Measurements from ENCODE around the gene ID4. TPM values are rescaled to one million over a fixed set of nuclear protein-coding genes. Genes with fewer than 3 reads are reported as not detected.
A peak's percentile ranks its signal among the peaks of the same experiment; 100 is the strongest.

The ID4 gene
- total and polyA plus RNA-seq, 2 of the 8 experiments (the other 6 are each of a cell fraction or from before 2014, with no cell fraction given): 2.0 to 8.3 TPM

- TF ChIP-seq YY1 (IDR thresholded peaks at IDR 0.05; ENCODE audit: low read depth, low read length) (0 out of 2 replicates have a peak, but pooled peaks have one; percentile 26), EGR1 (IDR thresholded peaks at IDR 0.05; ENCODE audit: borderline replicate concordance, low read depth, low read length) (peak; percentile 55; the same call in 1 of the 2 replicates), TAF7 (optimal IDR thresholded peaks at IDR 0.05; ENCODE audit: borderline replicate concordance, low read depth, low read length) (peak; percentile 72), ASH2L (IDR thresholded peaks at IDR 0.05; ENCODE audit: low read length) (peak; percentile 41), SIN3A (conservative IDR thresholded peaks at IDR 0.05 in 1 of 2, IDR thresholded peaks at IDR 0.05 in 1 of 2; ENCODE audit: low read depth in 1 of 2, low read length in 2 of 2) (peak; percentile 99 to 100), MAX (IDR thresholded peaks at IDR 0.05) (peak; percentile 60), SP2 (IDR thresholded peaks at IDR 0.05; ENCODE audit: low read length) (no peak), RAD21 (IDR thresholded peaks at IDR 0.05 in 1 of 2, conservative IDR thresholded peaks at IDR 0.05 in 1 of 2; ENCODE audit: low read depth in 2 of 2, low read length in 2 of 2) (no peak), KDM1A (IDR thresholded peaks at IDR 0.05; ENCODE audit: borderline replicate concordance, low read length) (no peak), POU5F1 (IDR thresholded peaks at IDR 0.05; ENCODE audit: low read depth, low read length) (no peak), TCF12 (IDR thresholded peaks at IDR 0.05; ENCODE audit: low read depth, low read length) (no peak), SUZ12 (IDR thresholded peaks at IDR 0.05; ENCODE audit: low read length) (no peak), JUN (IDR thresholded peaks at IDR 0.05; ENCODE audit: low read depth, low read length) (peak; percentile 77; the same call in 1 of the 2 replicates), CBX5 (IDR thresholded peaks at IDR 0.05; ENCODE audit: low read depth, low read length) (no peak), POLR2A (IDR thresholded peaks at IDR 0.05; ENCODE audit: control extremely low read depth in 1 of 2, low read depth in 2 of 2, low read length in 2 of 2) (peak; percentile 58 to 87)
Measured at GRCh38 chr6:19804205-19805128, 32.7 kb upstream of the ID4 start (continued).

All from H1 (cell line).